GM12872 (cell line): Measurements from ENCODE around the gene LNP1.

Source experiments
- TF ChIP-seq, protein P1 (sequence below): IDR thresholded peaks from 3 replicates; pipeline ENCODE4 v1.5.1; 2011; ENCODE audit warnings: low read depth, mild to moderate bottlenecking, low read length, moderate library complexity; ENCODE audit not compliant: insufficient read depth

Gene LNP1

GRCh38 chr3:100411091-100411982 lies 10.0 kb downstream of the LNP1 start:
- TF ChIP-seq, protein P1, sequence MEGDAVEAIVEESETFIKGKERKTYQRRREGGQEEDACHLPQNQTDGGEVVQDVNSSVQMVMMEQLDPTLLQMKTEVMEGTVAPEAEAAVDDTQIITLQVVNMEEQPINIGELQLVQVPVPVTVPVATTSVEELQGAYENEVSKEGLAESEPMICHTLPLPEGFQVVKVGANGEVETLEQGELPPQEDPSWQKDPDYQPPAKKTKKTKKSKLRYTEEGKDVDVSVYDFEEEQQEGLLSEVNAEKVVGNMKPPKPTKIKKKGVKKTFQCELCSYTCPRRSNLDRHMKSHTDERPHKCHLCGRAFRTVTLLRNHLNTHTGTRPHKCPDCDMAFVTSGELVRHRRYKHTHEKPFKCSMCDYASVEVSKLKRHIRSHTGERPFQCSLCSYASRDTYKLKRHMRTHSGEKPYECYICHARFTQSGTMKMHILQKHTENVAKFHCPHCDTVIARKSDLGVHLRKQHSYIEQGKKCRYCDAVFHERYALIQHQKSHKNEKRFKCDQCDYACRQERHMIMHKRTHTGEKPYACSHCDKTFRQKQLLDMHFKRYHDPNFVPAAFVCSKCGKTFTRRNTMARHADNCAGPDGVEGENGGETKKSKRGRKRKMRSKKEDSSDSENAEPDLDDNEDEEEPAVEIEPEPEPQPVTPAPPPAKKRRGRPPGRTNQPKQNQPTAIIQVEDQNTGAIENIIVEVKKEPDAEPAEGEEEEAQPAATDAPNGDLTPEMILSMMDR = no peak

GRCh38 chr3:100412912-100413590 lies 11.7 kb downstream of the LNP1 start:
- TF ChIP-seq, protein P1 = no peak

GRCh38 chr3:100413613-100414012 lies 12.3 kb downstream of the LNP1 start:
- TF ChIP-seq, protein P1 = no peak

- TF ChIP-seq, protein P1 = no peak
Measured at GRCh38 chr3:100416176-100416575, 14.8 kb downstream of the LNP1 start.

- TF ChIP-seq, protein P1 = no peak
Measured at GRCh38 chr3:100416863-100417262, 15.5 kb downstream of the LNP1 start.

DNA sequence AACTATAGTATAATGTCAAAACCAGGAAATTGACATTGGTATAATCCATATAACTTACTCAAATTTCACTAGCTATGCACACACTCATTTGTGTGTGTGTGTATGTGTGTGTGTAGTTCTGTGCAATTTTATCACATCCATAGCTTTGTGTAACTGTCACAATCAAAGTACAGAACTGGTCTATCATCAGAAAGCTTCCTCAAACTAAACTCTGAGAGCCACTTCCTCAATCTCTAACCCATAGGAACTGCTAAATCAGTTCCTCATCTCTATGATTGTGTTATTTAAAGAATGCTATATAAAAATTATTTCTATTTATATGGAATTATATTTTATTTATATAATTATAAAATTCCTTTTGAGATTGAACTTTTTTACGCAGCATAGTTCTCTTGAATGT lies 18.1 kb downstream of the LNP1 start:
- TF ChIP-seq, protein P1 = no peak

DNA sequence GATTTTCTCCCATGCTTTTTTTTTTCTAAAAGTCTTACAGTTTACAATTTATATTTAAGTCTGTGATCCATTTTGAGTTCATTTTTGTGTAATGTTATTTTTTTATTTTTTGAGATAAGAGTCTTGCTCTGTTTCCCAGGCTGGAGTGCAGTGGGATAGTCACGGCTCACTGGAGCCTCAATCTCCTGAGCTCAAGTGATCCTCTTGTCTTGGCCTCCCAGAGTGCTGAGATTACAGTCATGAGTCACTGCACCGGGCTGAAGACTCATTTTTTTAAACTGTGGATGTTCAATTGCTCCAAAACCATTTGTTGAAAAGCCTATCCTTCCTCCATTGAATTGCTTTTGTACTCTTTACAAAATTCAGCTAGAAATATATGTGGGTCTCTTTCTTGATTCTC lies 19.5 kb downstream of the LNP1 start:
- TF ChIP-seq, protein P1 = no peak
